K562 (cell line): ENCODE data around the gene RACK1. TPM values are rescaled to one million over a fixed set of nuclear protein-coding genes. Genes with fewer than 3 reads are reported as not detected.
A peak's percentile ranks its signal among the peaks of the same experiment; 100 is the strongest.

ENCODE experiments used
- ARID3A ChIP-seq: IDR thresholded peaks from 2 replicates; pipeline ENCODE4 v1.6.1; 2012; ENCODE audit warnings: low read depth, low read length, improper control_type of control experiment, borderline replicate concordance
- CAMTA2 ChIP-seq: fragments of 250-450 bp; sonication (Bioruptor Pico); conservative IDR thresholded peaks from 2 replicates; pipeline ENCODE4 v1.5.1; 2022
- CBX1 ChIP-seq: sonication (generic); IDR thresholded peaks from 2 replicates; pipeline ENCODE4 v1.6.1; 2016; ENCODE audit warnings: antibody characterized with exemption, low read depth, mild to moderate bottlenecking
- CTBP1 ChIP-seq: fragments of 450-650 bp; IDR thresholded peaks from 2 replicates; pipeline ENCODE4 v1.6.1; 2016; ENCODE audit warnings: borderline replicate concordance
- ELF1 ChIP-seq: fragments of 200-800 bp; sonication (Bioruptor generic); IDR thresholded peaks from 2 replicates; pipeline ENCODE4 v1.6.1; 2016; ENCODE audit warnings: missing genetic modification characterization, missing compliant biosample characterization
- FOXK1 ChIP-seq: sonication (generic); formaldehyde crosslinking; IDR thresholded peaks from 2 replicates; pipeline ENCODE4 v1.8.0; 2022; ENCODE audit warnings: missing genetic modification reagents, mild to moderate bottlenecking, borderline replicate concordance
- GATA2 ChIP-seq: sonication (generic); formaldehyde crosslinking; IDR thresholded peaks from 2 replicates; pipeline ENCODE4 v1.4.0; 2020; ENCODE audit warnings: mild to moderate bottlenecking, missing genetic modification reagents
- GTF2E2 ChIP-seq: fragments of 200-800 bp; sonication (Bioruptor generic); IDR thresholded peaks from 2 replicates; pipeline ENCODE4 v1.6.1; 2016; ENCODE audit warnings: missing genetic modification characterization, missing compliant biosample characterization
- HDAC1 ChIP-seq, 2 experiments: fragments of 450-650 bp; IDR thresholded peaks; 2 replicates each; pipeline ENCODE4 v1.6.1; 2016 to 2017; ENCODE audit warnings: inconsistent platforms in 1 of 2, mild to moderate bottlenecking in 1 of 2, moderate library complexity in 1 of 2
- KDM1A ChIP-seq, 2 experiments: fragments of 450-650 bp; IDR thresholded peaks; 2 replicates each; pipeline ENCODE4 v1.6.1; 2016; ENCODE audit warnings: mild to moderate bottlenecking in 2 of 2
- LARP7 ChIP-seq: fragments of 450-650 bp; IDR thresholded peaks from 2 replicates; pipeline ENCODE4 v1.6.1; 2016
- NFE2 ChIP-seq: IDR thresholded peaks from 2 replicates; pipeline ENCODE4 v1.6.1; 2014; ENCODE audit warnings: antibody characterized with exemption, low read depth
- PHF8 ChIP-seq: fragments of 200-600 bp; sonication (generic); IDR thresholded peaks from 2 replicates; pipeline ENCODE4 v1.6.1; 2012; ENCODE audit warnings: mixed run types, mild to moderate bottlenecking, inconsistent platforms, low read length, moderate library complexity, borderline replicate concordance
- RBM22 ChIP-seq: fragments of 200-400 bp; formaldehyde crosslinking; IDR thresholded peaks from 2 replicates; pipeline ENCODE4 v1.6.1; 2018; ENCODE audit warnings: low read length, low read depth; ENCODE audit not compliant: poor library complexity, severe bottlenecking
- TAF7 ChIP-seq: fragments of 450-650 bp; IDR thresholded peaks from 2 replicates; pipeline ENCODE4 v1.6.1; 2016; ENCODE audit warnings: missing genetic modification characterization, missing compliant biosample characterization
- TCF3 ChIP-seq: sonication (generic); formaldehyde crosslinking; IDR thresholded peaks from 2 replicates; pipeline ENCODE4 v1.4.0; 2020; ENCODE audit warnings: mild to moderate bottlenecking, missing genetic modification reagents
- WHSC1 ChIP-seq: IDR thresholded peaks from one replicate; pipeline ENCODE4 v1.6.1; 2012; ENCODE audit warnings: low read length, control low read depth, inconsistent platforms
- ZKSCAN1 ChIP-seq: fragments of 150-350 bp; IDR thresholded peaks from 2 replicates; pipeline ENCODE4 v1.6.1; 2016; ENCODE audit warnings: low read depth, low read length
- ZNF512 ChIP-seq: IDR thresholded peaks from 2 replicates; pipeline ENCODE4 v1.6.1; 2016; ENCODE audit warnings: missing genetic modification characterization, missing compliant biosample characterization
- polyA plus RNA-seq, 8 experiments: library from polyadenylated mRNA; depleted of rRNA in 4 of 8; stranded (reverse) in 5 of 8; unstranded in 3 of 8; fragments of >200 nt; fragmentation: Nextera tagmentation in 2 of 8; fragmentation: Illumina TruSeq in 1 of 8; extraction: Ambion mirVana in 2 of 8; extraction: Trizol in 1 of 8; gene quantifications; 2 replicates each; pipeline versions ENCODE4 v1.2.1 to v1.2.3, GENCODE V29; 2011 to 2014; ENCODE audit warnings: inconsistent platforms in 1 of 8, missing spikeins in 1 of 8
- total RNA-seq, 7 experiments: library from RNA; depleted of rRNA in 6 of 7; stranded (reverse); fragments of >200 nt in 6 of 7; fragmentation: Illumina TruSeq in 2 of 7; extraction: Trizol in 2 of 7; gene quantifications; 2 replicates each; pipeline versions ENCODE4 v1.2.1 to v1.2.3, GENCODE V29; 2011 to 2021; ENCODE audit warnings: low replicate concordance in 1 of 7
- TF ChIP-seq, protein P1 (sequence below), 2 experiments: fragments of 450-650 bp in 1 of 2; IDR thresholded peaks; 2 replicates each; pipeline ENCODE4 v1.6.1; 2011 to 2017; ENCODE audit warnings: low read depth in 2 of 2, antibody characterized with exemption in 1 of 2, borderline replicate concordance in 1 of 2, low read length in 1 of 2, mild to moderate bottlenecking in 1 of 2, mixed read lengths in 1 of 2; ENCODE audit not compliant: control insufficient read depth in 1 of 2
- TF ChIP-seq, protein P2 (sequence below): sonication (generic); formaldehyde crosslinking; IDR thresholded peaks from 2 replicates; pipeline ENCODE4 v1.8.0; 2022; ENCODE audit warnings: mild to moderate bottlenecking, missing genetic modification reagents

The RACK1 gene
- total and polyA plus RNA-seq, 9 of the 15 experiments (the other 6 are each of a cell fraction or from before 2014, with no cell fraction given): 2,303 to 5,311 (median 3,833) TPM

GRCh38 chr5:181207214-181207959 is 36.3 kb downstream of the RACK1 start (continued):
- TF ChIP-seq, protein P1, sequence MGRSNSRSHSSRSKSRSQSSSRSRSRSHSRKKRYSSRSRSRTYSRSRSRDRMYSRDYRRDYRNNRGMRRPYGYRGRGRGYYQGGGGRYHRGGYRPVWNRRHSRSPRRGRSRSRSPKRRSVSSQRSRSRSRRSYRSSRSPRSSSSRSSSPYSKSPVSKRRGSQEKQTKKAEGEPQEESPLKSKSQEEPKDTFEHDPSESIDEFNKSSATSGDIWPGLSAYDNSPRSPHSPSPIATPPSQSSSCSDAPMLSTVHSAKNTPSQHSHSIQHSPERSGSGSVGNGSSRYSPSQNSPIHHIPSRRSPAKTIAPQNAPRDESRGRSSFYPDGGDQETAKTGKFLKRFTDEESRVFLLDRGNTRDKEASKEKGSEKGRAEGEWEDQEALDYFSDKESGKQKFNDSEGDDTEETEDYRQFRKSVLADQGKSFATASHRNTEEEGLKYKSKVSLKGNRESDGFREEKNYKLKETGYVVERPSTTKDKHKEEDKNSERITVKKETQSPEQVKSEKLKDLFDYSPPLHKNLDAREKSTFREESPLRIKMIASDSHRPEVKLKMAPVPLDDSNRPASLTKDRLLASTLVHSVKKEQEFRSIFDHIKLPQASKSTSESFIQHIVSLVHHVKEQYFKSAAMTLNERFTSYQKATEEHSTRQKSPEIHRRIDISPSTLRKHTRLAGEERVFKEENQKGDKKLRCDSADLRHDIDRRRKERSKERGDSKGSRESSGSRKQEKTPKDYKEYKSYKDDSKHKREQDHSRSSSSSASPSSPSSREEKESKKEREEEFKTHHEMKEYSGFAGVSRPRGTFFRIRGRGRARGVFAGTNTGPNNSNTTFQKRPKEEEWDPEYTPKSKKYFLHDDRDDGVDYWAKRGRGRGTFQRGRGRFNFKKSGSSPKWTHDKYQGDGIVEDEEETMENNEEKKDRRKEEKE (IDR thresholded peaks at IDR 0.05; ENCODE audit: borderline replicate concordance in 1 of 2, control insufficient read depth in 1 of 2, low read depth in 2 of 2, low read length in 1 of 2): 0 out of 4 replicates have a peak, but pooled peaks of 1 of the 2 experiments have one; percentile 44
- TF ChIP-seq PHF8 (peak; percentile 38; the same call in 1 of the 2 replicates), ZNF512 (tag) (no peak), WHSC1 (no peak), CTBP1 (0 out of 2 replicates have a peak, but pooled peaks have one; percentile 50), TCF3 (CRISPR knock-in tag) (0 out of 2 replicates have a peak, but pooled peaks have one; percentile 12), FOXK1 (CRISPR knock-in tag) (no peak; the same call in 1 of the 2 replicates), ZKSCAN1 (peak; percentile 76; the same call in 1 of the 2 replicates), KDM1A (IDR thresholded peaks at IDR 0.05) (peak; percentile 11 to 17; a peak in 1 of 4 replicates), CBX1 (0 out of 2 replicates have a peak, but pooled peaks have one; percentile 38), LARP7 (no peak), GTF2E2 (tag) (no peak), RBM22 (peak; percentile 64), TAF7 (tag) (no peak), GATA2 (CRISPR knock-in tag) (peak; percentile 51; the same call in 1 of the 2 replicates), ELF1 (tag) (0 out of 2 replicates have a peak, but pooled peaks have one; percentile 49), CAMTA2 (CRISPR knock-in tag) (no peak), ARID3A (peak; percentile 86), HDAC1 (IDR thresholded peaks at IDR 0.05) (peak in 1 of 2 experiments; percentile 46; a peak in 3 of 4 replicates), NFE2 (no peak)
- TF ChIP-seq, protein P2, sequence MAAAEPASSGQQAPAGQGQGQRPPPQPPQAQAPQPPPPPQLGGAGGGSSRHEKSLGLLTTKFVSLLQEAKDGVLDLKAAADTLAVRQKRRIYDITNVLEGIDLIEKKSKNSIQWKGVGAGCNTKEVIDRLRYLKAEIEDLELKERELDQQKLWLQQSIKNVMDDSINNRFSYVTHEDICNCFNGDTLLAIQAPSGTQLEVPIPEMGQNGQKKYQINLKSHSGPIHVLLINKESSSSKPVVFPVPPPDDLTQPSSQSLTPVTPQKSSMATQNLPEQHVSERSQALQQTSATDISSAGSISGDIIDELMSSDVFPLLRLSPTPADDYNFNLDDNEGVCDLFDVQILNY (CRISPR knock-in tag): no peak
